Renal pelvis (tissue), 4 donors: ENCODE data around the gene FAM170B. TPM values are rescaled to one million over a fixed set of nuclear protein-coding genes. Genes with fewer than 3 reads are reported as not detected.

Experiments
- DNase-seq: peaks from one replicate; pipeline ENCODE4 v3.0.0-alpha.2; 2013
- polyA plus RNA-seq, 3 donors: library from polyadenylated mRNA; unstranded; fragments of 120-200 nt; gene quantifications; one replicate each; pipeline ENCODE4 v1.2.1, GENCODE V29; 2013; ENCODE audit not compliant: insufficient read length in 3 of 3

Gene FAM170B
- polyA plus RNA-seq, 3 donors, result not detected

GRCh38 chr10:49170632-49171325, 37.0 kb upstream of the FAM170B start:
- DNase-seq, result no peak

GRCh38 chr10:49169776-49170175, 36.0 kb upstream of the FAM170B start:
- DNase-seq, result no peak

DNA sequence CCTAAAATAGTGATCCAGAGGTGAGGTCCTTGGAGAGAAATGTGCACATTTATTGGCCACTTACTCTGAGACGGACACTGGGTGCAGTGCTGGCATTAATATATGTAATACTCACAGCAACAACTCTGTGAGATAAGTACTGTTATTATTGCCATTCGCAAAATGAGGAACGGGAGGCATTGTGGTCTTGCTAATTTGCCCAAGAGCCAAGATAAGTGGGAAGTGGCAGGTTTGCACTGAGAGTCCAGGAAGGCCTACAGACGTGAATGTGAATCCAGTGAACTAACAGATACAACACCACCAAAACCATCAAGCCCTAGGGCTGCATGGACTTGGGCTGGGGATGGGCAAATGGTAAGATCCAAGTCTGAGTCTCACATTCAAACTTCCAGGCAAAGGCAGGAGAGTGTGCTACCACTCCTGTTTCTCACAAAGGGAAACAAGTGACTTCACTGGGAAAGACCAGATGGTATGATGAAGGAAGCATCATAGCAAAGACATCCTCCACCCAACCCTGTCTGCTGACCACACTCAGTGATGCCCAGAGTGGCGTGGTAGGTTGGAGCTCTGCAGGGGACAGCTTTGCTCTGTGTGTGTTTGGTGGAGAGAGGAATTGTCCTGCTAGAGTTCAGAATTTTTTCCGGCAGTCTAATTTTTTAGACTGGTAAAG, 35.1 kb upstream of the FAM170B start:
- DNase-seq, result no peak

DNA sequence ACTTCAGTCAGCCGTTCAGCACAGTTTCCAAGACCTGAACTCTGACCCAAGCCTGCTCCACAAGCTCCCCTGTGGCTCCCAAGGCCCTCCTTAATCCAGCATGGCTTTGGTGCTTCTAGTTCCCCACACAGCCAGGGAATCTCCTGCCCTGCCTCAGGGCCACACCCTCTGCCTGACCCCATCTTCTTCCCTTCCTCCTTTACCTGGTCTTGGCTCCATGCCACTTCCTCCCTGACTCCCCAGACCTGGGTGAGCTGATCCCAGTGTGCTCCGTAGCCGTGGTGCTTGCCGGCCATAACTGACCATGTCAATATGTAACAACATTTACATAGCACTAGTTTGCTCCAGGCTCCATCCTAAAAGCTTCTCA, 34.3 kb upstream of the FAM170B start:
- no peak for DNase-seq

DNA sequence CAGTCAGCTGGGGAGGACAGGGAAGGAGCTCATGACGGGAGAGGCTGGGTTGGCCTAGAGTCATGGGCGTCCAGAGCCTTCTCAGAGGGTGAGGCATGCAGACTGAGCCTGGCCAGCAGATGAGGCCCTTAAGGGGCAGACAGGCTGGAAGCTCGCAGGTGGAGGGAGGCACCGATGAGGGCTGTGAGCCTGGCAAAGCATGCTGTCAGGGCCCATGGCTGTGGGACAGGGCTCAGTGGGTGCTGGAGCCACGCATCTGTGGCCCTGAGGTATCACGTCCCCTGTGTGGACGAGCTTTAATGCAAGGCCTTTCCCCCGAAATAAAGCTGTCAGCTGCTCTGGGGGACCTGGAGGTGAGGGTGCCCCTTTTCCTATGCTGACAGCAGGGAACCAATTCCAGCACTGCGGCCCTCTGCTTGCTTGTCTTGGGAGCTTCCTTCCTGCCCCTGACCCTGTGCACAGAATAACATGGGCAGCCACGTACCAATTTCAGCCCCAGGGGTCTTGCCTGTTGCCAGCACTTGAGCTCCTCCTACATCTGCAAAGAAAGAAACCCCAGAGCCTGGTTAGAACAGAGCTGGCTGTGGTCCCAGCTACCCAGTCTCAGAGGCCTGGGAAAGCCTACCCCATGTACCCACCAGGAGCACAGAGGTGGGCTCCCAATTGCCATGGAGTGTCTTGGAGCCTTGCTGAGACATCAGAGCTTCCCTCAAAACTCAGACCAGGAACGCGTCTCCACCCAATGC, 33.8 kb upstream of the FAM170B start:
- no peak for DNase-seq

DNA sequence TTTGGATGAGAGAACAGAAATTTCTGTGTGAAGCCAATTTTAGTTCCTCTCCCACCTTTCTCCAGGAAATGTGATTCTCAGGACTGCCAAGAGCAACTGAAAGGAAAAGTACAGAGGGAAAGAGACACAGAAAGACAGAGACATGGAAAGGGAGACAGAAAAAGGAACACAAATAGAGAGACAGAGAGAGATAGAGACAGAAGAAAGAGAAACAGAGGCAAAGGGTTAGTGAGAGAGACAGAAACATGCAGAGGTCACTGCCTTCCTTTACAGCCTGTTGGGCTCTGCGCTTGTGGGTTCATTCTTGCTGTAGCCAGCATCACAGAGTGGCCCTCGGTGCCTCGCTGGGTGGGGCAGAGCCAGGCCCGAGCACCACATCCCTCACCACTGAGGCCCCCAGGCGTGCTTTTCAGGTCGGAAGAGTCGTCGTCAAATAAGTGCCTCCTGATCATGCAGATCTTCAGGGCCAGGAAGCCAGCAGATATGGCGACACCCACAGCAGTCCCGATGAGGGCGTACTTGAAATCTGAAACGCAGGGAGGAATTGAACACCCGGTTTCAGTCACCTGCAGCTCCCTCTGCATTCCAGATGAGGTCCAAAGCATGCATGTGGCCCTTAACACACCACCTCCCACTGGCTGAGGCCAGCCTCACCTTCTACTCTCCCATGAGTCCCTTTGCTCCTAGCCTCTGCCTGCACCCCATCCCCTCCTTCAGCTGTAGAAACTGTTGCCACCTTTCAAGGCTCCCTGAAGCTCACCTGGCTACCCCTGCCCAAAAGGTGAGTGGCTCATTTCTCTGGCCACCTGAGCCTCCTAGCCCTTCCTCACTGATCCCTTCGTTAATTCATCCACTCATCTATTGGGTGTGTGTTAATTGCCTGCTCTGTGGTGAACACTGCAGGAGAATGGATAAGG, 32.9 kb upstream of the FAM170B start:
- DNase-seq, result no peak

DNA sequence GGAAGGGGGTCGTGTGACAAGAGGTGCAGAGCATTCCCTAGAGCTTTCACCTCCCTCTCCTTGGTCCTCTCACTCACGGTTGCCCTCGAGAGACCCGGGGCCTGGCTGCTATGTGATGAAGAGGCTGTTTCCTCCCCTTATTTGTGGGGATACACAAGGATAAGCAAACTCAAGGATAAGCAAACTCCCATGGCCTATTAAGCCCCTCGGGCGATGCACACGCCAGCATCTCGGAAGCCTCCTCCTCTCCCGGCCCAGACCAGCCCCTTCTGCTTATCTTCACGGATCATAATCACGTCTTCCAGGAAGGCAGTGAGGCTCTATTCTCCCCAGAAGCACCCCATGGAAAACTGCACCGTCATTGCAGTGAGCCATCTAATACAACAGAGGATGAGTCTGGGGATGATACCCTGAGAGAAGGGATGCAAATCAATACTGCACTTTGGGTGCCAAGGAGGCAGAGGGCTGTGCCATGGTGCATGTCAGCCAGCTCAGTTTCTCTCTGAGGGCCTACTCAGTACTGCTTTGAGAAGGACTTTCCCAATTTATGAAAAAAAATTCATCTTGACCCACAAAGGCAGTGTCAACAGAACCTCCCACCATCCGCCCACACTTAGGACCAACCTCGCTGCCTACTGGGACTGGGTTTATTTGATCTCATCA, 32.1 kb upstream of the FAM170B start:
- DNase-seq, result no peak

DNA sequence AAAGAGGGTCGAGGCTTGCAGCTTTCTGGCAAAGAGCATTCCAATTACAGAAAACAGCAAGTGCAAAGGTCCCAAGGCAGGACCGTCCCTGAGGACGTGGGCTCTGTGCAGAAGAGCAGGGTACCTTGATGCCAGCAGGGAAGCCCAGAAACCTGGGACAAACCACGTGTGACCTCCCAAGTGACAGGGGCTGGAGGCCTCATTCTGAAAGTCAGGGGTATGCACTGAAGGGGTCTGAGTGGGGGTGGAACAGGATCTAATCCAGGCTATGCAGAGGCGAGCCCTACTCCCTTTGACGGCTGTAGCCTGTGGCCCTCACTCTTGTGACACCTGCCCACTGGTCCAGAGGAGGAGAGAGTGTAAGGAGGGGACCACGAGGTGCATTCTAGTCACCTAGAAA, 31.4 kb upstream of the FAM170B start:
- DNase-seq, result no peak

DNA sequence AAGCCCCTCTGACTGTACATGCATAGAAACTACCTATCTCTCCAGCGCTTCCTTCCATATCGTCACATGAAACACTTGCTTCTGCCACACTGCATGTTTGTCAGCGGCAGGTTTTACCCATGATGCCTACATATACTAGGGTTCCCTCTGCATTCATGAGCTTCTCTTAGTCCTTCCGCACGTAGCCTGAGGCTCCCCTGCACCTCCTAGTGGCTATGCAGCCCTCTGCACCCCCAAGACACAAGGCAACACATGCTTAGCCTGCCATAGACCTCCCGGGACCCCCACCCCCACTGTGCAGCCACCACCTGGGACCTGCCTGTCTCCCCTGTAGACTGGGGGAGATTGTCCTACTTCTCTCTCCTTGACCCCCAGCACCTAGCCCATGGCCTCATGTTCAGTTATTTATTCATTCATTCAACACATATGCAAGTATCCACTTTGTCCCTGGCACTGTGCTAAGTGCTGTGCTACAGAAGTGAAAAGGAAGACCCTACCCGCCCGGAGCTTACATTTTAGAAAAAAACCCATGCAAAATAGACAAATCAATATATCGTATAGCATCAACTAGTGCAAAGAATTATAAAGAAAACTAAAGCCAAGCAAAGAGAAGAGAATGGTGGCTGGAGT, 30.9 kb upstream of the FAM170B start:
- no peak for DNase-seq

DNA sequence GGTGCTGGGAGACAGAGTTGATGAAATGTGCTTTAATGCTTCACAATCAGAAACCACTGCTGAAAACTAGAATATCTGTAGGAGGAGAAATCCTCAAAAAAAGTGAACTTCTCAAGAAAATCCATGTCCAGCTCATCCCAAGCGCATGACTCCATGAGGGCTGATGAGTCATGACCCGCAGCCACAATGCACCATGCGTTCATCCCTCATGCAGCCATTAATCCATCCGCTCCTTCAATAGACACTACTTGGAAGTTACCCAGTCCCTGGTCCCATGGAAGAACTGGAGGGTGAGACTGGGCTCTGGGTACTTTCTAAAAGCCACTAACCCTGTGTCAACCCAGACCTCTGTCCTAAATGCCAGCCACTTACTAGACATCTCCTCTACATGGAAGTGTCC, 29.9 kb upstream of the FAM170B start:
- no peak for DNase-seq

GRCh38 chr10:49162761-49163310, 29.0 kb upstream of the FAM170B start:
- DNase-seq, result no peak

DNA sequence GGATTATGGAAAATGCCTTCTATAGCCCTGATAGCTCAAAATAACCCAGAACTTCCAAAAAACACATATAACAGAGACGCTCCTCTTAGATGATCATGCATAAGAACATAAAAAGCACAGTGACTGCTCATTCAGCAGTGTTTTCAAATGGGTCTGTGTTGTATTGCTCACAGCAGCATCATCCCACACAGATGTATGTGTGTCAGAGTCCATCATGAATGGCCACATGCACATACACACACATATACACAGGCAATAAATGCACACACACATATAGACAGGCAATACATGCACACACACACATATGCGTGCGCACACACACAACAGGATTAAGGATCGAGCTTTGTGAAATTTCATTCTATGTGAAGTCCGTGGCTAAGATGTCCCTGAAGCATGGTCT, 28.2 kb upstream of the FAM170B start:
- DNase-seq, result no peak

- DNase-seq, result no peak
These were observed 27.7 kb upstream of the FAM170B start for GRCh38 chr10:49161411-49161997.

GRCh38 chr10:49160814-49161213, 27.0 kb upstream of the FAM170B start:
- DNase-seq, result no peak

DNA sequence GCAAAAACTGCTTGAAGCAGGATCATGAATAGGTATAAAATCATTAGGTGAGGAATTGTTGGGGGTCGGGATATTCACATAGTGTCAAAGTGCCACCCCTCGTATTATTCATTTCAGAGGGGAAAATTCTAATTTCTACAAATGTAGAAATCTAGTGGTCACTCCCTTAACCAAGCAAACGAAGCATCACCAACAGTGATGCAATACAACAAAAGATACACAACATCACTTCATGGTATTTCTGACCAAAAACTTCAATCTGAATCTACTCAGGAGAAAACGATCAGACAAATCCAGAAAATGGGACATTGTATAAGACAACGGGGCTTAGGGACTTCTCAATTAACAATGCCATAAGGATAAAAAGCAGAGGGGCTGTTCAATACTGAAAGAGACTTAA, 26.3 kb upstream of the FAM170B start:
- no peak for DNase-seq

- no peak for DNase-seq
These were observed 25.1 kb upstream of the FAM170B start for GRCh38 chr10:49158915-49159314.

GRCh38 chr10:49158404-49158803, 24.6 kb upstream of the FAM170B start:
- no peak for DNase-seq

DNA sequence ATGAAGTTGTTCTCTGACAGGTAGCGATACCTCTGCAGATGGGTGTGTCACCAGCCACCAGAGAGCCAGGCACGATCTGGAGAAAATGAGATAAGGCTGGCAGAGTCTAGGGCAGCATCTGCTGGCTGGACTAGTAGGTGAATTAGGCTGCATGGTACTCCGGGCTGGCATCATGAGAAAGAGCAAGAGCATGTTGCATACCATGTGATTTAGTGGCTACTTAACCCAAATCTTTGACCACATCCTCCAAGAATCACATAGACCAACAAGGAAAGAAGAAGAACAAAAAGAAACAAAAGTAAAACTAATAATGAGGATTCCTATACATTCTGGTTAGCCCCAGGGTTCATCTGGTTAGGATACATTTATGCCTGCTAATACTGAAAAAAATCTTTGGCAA, 23.4 kb upstream of the FAM170B start:
- no peak for DNase-seq

GRCh38 chr10:49154641-49155040, 20.8 kb upstream of the FAM170B start:
- no peak for DNase-seq

- DNase-seq, result no peak
These were observed 20.1 kb upstream of the FAM170B start for GRCh38 chr10:49153971-49154370.
